ENCODE measurements around the gene ALS2CL.

The ALS2CL gene

GRCh38 chr3:46664971-46665762 lies 28.3 kb downstream of the ALS2CL start:
- DNase-seq (ENCODE audit: low read depth in 2 of 2, low spot score in 1 of 2), result no peak

GRCh38 chr3:46664188-46664970 lies 29.1 kb downstream of the ALS2CL start:
- DNase-seq (ENCODE audit: low read depth in 2 of 2, low spot score in 1 of 2), result no peak

- no peak for DNase-seq (ENCODE audit: low read depth in 2 of 2, low spot score in 1 of 2)
Observed at GRCh38 chr3:46663591-46664135, 29.8 kb downstream of the ALS2CL start.

- DNase-seq (ENCODE audit: low read depth in 2 of 2, low spot score in 1 of 2), result no peak
Observed at GRCh38 chr3:46662771-46663551, 30.5 kb downstream of the ALS2CL start.

GRCh38 chr3:46661776-46662766 lies 31.4 kb downstream of the ALS2CL start:
- no peak for DNase-seq (ENCODE audit: low read depth in 2 of 2, low spot score in 1 of 2)

- DNase-seq (ENCODE audit: low read depth in 2 of 2, low spot score in 1 of 2), result no peak
Observed at GRCh38 chr3:46660543-46661523, 32.6 kb downstream of the ALS2CL start.

GRCh38 chr3:46660003-46660402 lies 33.5 kb downstream of the ALS2CL start:
- DNase-seq (ENCODE audit: low read depth in 2 of 2, low spot score in 1 of 2), result no peak

GRCh38 chr3:46659285-46659684 lies 34.2 kb downstream of the ALS2CL start:
- no peak for DNase-seq (ENCODE audit: low read depth in 2 of 2, low spot score in 1 of 2)

GRCh38 chr3:46656778-46657556 lies 36.5 kb downstream of the ALS2CL start:
- DNase-seq (ENCODE audit: low read depth in 2 of 2, low spot score in 1 of 2), result no peak

GRCh38 chr3:46655271-46655670 lies 38.2 kb downstream of the ALS2CL start:
- DNase-seq (ENCODE audit: low read depth in 2 of 2, low spot score in 1 of 2), result no peak

- DNase-seq (ENCODE audit: low read depth in 2 of 2, low spot score in 1 of 2), result no peak
Observed at GRCh38 chr3:46651084-46651483, 42.4 kb downstream of the ALS2CL start.

GRCh38 chr3:46649436-46649835 lies 44.0 kb downstream of the ALS2CL start:
- DNase-seq (ENCODE audit: low read depth in 2 of 2, low spot score in 1 of 2), result no peak

- no peak for DNase-seq (ENCODE audit: low read depth in 2 of 2, low spot score in 1 of 2)
Observed at GRCh38 chr3:46648096-46648495, 45.4 kb downstream of the ALS2CL start.

- no peak for DNase-seq (ENCODE audit: low read depth in 2 of 2, low spot score in 1 of 2)
Observed at GRCh38 chr3:46646700-46647099, 46.8 kb downstream of the ALS2CL start.

- DNase-seq (ENCODE audit: low read depth in 2 of 2, low spot score in 1 of 2), result no peak
Observed at GRCh38 chr3:46643701-46644100, 49.8 kb downstream of the ALS2CL start.

- no peak for DNase-seq (ENCODE audit: low read depth in 2 of 2, low spot score in 1 of 2)
Observed at GRCh38 chr3:46642971-46643370, 50.5 kb downstream of the ALS2CL start.

GRCh38 chr3:46640927-46641326 lies 52.6 kb downstream of the ALS2CL start:
- DNase-seq (ENCODE audit: low read depth in 2 of 2, low spot score in 1 of 2), result no peak

GRCh38 chr3:46639221-46639620 lies 54.3 kb downstream of the ALS2CL start:
- DNase-seq (ENCODE audit: low read depth in 2 of 2, low spot score in 1 of 2), result no peak

Data from stimulated activated CD8-positive, alpha-beta memory T cell treated with anti-CD3 and anti-CD28 coated beads, Interleukin-4, amount 100 ng/mL, for 4 hours (primary cell).